GM12873 (cell line): ENCODE measurements around the gene TECPR2.
A peak's percentile ranks its signal among the peaks of the same experiment; 100 is the strongest.

Experiments used
- TF ChIP-seq, protein P1 (sequence below): IDR thresholded peaks from 2 replicates; pipeline ENCODE4 v1.5.1; 2012; ENCODE audit warnings: low read depth, mild to moderate bottlenecking, moderate library complexity, low read length, control low read depth; ENCODE audit not compliant: insufficient read depth; ENCODE audit errors: missing control alignments

Gene TECPR2

DNA sequence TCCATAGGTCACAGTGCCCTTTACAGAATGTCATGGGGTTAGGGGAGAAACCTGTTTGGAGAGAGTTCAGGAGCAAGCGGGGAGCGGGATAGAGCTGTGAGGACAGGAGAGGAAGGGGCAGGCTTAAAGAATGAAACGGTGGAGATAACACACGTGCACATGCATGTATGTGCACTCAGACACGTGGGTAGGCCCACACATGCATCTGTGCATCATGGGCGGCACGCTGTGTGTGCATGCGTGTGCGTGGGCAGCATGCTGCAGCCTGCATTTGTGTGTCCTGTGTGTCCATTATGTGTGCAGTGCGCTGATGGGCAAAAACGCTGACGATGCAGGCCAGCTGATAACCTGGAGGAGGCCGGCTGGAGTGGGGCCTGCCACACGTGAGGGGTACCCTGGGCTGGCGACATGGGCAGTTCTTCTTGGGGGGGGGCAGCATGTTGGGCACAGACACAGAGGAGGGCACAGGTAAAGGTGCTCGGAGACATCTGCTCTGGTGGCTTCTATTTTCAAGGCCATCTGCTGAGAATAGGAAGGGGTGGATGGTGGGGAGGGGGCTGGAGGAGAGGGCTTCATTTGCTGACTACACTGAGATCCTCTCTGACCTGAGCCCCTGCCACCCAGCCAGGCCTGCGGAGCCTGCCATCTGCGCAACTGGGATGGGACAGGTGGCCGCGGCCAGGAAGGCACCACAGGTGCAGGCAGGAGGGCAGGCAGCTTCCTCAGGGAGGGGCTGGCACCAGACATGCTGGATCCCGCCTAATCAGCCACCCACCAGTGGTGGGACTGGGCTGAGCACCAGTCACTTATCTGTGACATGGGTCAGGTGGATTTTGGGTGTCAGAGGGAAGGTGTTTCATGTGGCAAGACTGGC lies 151.4 kb downstream of the TECPR2 start:
- TF ChIP-seq, protein P1, sequence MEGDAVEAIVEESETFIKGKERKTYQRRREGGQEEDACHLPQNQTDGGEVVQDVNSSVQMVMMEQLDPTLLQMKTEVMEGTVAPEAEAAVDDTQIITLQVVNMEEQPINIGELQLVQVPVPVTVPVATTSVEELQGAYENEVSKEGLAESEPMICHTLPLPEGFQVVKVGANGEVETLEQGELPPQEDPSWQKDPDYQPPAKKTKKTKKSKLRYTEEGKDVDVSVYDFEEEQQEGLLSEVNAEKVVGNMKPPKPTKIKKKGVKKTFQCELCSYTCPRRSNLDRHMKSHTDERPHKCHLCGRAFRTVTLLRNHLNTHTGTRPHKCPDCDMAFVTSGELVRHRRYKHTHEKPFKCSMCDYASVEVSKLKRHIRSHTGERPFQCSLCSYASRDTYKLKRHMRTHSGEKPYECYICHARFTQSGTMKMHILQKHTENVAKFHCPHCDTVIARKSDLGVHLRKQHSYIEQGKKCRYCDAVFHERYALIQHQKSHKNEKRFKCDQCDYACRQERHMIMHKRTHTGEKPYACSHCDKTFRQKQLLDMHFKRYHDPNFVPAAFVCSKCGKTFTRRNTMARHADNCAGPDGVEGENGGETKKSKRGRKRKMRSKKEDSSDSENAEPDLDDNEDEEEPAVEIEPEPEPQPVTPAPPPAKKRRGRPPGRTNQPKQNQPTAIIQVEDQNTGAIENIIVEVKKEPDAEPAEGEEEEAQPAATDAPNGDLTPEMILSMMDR, result no peak

DNA sequence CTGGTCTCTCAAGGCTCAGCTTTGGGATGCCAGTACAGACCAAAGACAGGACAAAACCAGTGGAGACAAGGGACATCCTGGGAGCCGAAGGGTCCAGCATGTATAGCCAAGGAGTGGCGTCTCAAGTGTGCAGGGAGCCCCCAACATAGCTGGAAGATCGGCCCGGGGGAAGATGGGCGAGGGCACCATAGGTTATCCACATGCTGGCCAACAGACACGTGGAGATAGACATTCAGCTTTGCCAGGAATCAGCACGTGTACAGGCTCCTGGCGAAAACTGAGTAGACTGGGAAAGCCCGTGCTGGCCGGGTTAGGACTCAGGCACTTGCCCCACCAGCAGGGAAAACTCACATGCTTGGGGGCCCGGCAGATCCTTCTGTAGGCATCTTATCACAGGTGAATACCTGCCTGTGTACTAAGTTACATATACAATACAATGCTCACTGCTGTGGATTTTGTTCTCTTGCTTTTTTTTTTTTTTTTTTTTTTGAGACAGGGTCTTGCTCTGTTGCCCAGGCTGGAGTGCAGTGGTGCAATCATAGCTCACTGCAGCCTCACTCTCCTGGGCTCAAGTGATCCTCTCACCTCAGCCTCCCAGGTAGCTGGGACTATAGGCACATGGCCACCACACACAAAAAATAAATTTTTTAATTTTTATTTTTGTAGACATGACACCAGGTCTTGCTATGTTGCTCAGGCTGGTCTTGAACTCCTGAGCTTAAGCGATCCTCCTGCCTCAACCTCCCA lies 152.4 kb downstream of the TECPR2 start:
- TF ChIP-seq, protein P1, result no peak

DNA sequence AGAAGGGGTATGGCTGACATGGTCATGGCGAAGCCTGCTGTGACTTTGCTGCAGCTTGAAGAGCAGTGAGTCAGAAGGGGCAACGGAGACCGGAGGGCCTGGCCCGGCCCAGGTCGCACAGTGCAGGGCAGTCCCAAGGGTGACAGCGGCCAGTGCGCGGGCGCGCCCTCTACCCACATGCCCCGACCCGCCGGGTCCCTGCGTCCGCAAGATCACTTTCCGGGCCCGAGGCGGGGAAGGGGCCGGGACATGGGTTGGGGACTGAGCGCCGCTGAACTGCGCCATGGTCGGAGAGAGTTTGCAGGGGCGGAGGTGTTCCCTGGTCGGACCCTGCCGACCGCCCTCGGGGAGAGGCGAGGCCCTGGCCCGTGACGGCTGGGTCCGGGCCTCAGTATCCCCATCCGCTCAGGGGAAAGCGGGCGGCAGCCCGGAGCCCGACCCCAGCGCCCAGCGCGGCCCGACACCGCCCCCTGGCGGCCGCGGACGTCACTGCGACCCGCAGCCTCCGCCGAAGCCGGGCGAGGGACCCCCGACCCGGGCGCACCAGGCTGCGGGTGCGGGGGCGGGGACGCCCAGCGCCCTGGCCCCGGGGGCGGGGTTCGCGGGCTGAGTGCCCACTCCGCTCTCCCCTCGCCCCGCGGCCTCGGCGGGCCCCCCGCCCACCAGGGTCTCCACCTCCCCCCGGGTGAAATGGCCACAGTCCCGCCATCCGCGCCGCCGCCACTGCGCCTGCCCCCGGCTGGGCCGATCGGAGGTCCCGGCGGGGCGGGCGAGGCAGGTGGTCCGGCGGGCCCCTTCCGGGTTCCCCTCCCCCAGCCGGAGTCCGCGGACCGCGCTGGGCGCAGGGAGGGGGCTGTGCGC lies 154.0 kb downstream of the TECPR2 start:
- TF ChIP-seq, protein P1, result peak; percentile 86

DNA sequence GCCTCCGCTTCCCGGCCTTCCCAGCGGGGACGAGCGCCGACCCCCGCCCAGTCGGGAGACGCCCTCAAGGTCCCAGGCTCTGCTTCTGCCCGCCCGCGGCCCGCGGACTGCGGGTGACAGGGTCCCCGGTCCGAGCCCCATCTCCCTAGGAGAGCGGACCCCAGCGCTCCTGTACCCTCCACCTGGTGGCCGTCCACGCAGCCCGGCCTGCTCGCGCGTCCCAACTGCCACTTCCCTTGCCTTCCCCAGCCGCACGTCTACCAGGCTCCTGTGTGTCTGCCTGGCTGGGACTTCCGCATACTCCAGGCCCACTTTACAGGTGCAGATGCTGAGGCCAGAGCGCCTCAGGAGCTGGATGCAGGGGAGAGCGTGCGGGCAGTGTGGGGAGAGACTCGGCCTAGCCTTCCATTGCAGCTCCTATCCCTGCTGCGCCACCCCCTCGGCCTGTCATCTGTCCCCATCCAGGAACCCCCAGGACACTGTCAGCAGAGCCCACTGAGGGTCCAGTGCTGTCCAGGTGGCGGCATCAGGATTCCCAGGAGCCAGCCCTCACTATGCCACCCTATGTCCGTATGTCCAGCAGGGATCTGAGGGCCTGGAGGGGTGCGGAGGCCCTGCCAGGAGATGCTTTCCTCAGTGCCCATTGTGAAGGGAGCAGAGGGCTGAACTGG lies 154.8 kb downstream of the TECPR2 start:
- TF ChIP-seq, protein P1, result no peak

DNA sequence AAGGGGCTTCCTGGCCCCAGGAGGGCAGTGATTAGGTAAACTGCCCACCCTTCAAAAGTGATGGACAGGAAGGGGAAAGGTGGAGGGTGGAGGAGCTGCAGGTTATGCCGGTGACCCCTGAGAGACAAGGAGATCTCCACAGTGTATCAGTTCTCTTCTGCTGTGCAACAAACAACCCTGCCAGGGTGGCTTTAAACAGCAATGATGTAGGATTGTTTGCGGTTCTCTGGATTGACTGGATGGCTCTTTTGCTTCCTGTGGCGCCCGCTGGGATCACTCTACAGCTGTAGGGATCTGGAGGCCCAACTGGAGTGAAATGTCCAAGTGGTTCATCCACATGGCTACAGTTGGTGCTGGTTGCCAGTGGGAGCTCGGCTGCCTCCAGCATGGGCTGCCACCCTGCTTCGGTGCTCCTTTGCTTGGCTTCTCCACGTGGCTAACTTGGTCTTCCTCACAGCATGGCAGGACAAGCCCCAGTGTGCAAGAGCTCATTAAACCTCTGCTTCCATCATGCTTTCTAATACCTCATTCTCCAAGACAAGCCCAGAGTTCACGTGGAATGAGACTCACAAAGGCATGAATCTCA lies 155.4 kb downstream of the TECPR2 start:
- TF ChIP-seq, protein P1, result no peak

DNA sequence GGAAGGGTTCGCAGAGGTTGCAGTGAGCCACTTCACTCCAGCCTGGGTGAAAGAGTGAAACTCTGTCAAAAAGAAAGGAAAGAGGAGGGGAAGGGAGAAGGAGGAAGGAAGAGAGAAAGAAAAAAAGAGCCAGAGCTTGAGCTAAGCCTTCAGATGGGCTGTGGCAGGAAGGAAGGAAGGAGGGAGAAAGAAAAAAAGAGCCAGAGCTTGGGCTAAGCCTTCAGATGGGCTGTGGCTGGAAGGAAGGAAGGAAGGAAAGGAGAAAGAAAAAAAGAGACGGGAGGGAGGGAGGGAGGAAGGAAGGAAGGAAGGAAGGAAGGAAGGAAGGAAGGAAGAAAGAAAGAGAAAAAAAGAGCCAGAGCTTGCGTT lies 160.4 kb downstream of the TECPR2 start:
- TF ChIP-seq, protein P1, result no peak
